ENCODE measurements around the gene TMPRSS11A.

GRCh38 chr4:68011684-68012083, 48.4 kb upstream of the TMPRSS11A start:
- TF ChIP-seq EZH2phosphoT487 (IDR thresholded peaks at IDR 0.05) (no peak), CTCF (IDR thresholded peaks at IDR 0.05) (no peak)

All from neural progenitor cell (in vitro differentiated cells).